Measurements from ENCODE around the gene PTPN1. TPM values are rescaled to one million over a fixed set of nuclear protein-coding genes. Genes with fewer than 3 reads are reported as not detected.

The PTPN1 gene
- total RNA-seq, 1 experiment from 2014 or later, result 30.8 TPM

GRCh38 chr20:50586531-50587232 is 76.5 kb downstream of the PTPN1 start:
- no peak overlapping the region for H2BK5ac ChIP-seq (ENCODE audit: insufficient read length, low read length)
- H3K4me1 Mint-ChIP-seq, result no peaks in the 10 kb centered on the region
- no CpG with 5 or more reads among the region's 13 CpGs for WGBS (ENCODE audit: extremely low coverage, insufficient read length, low lambda C conversion rate)
- no peak overlapping the region for H3K18ac ChIP-seq (ENCODE audit: insufficient read length, low read depth, low read length)
- no peak for DNase-seq
- no peak overlapping the region for H3K4me2 ChIP-seq (ENCODE audit: insufficient read depth, insufficient read length, low read length)
- no peaks in the 10 kb centered on the region for H3K27me3 ChIP-seq (ENCODE audit: insufficient read depth, low read length)
- no peak overlapping the region for H4K5ac ChIP-seq (ENCODE audit: insufficient read length, low read depth, low read length)
- H3K4ac ChIP-seq (ENCODE audit: low read depth, low read length), result no peak overlapping the region
- H3K79me2 ChIP-seq (ENCODE audit: insufficient read depth, low read length), result no peaks in the 10 kb centered on the region
- H3K9me3 Mint-ChIP-seq, result peaks cover 0 to 3% of the 10 kb centered on the region in 2 experiments; a peak in 1 of 5 replicates
- H3K56ac ChIP-seq (ENCODE audit: insufficient read length, low read depth, low read length), result no peak overlapping the region
- no peak overlapping the region; a peak in 1 of 7 replicates for H3K27ac Mint-ChIP-seq
- no peak overlapping the region for H3K4me3 Mint-ChIP-seq
- peaks cover 3 to 33% (median 20%) of the 10 kb centered on the region in 3 experiments; a peak in 6 of 7 replicates for H3K36me3 Mint-ChIP-seq (ENCODE audit: insufficient read depth in 1 of 3, low read depth in 3 of 3)
- H4K8ac ChIP-seq (replicated peaks; ENCODE audit: insufficient read length, low read depth, low read length), result no peak overlapping the region
- H3K4me1 ChIP-seq (ENCODE audit: insufficient read depth, low read length), result no peaks in the 10 kb centered on the region
- H3T11ph ChIP-seq (ENCODE audit: low read length), result no peak overlapping the region
- H3K27me3 Mint-ChIP-seq (ENCODE audit: low read depth), result no peaks in the 10 kb centered on the region
- no peak overlapping the region for H3K9ac ChIP-seq (ENCODE audit: extremely low read depth, insufficient read length, low read length)
- H3K79me1 ChIP-seq (ENCODE audit: insufficient read depth, low read depth, low read length, poor library complexity, severe bottlenecking), result no peaks in the 10 kb centered on the region
- H2BK12ac ChIP-seq (ENCODE audit: insufficient read length, low read depth, low read length), result no peak overlapping the region
- no peak overlapping the region for H2BK15ac ChIP-seq (ENCODE audit: low read depth, low read length)
- no peak overlapping the region for H4K91ac ChIP-seq (ENCODE audit: insufficient read length, low read depth, low read length)
- H2BK120ac ChIP-seq (ENCODE audit: low read depth, low read length, poor library complexity, severe bottlenecking), result no peak overlapping the region
- no peak overlapping the region for H3K27ac ChIP-seq (ENCODE audit: insufficient read length, low read depth, low read length)
- no peak overlapping the region; the same call in 1 of the 2 replicates for H3K14ac ChIP-seq (ENCODE audit: insufficient read depth, low read length)
- no peak for TF ChIP-seq CTCF (conservative IDR thresholded peaks at IDR 0.05)
- no peak overlapping the region for H3K23ac ChIP-seq (ENCODE audit: insufficient read length, low read depth, low read length)
- no peak overlapping the region for H2BK20ac ChIP-seq (ENCODE audit: low read depth, low read length, poor library complexity, severe bottlenecking)
- no peak overlapping the region for H2AFZ ChIP-seq (ENCODE audit: low read length)
- no peak overlapping the region for H2AK5ac ChIP-seq (ENCODE audit: insufficient read length, low read length)
- no peaks in the 10 kb centered on the region for H4K20me1 ChIP-seq (ENCODE audit: control insufficient read depth, insufficient read depth, insufficient read length)
- no peaks in the 10 kb centered on the region for H3K23me2 ChIP-seq (ENCODE audit: insufficient read length, low read depth, low read length, poor library complexity, severe bottlenecking)
- H3K9me3 ChIP-seq (ENCODE audit: control insufficient read depth, low read depth, low read length), result no peaks in the 10 kb centered on the region
